DOHH2 (cell line): ENCODE results near the gene PAOX.

Experiments
- EZH2phosphoT487 ChIP-seq: fragments of 200-600 bp; sonication (generic); IDR thresholded peaks from 2 replicates; pipeline ENCODE4 v1.6.1; 2017; ENCODE audit warnings: borderline replicate concordance, mild to moderate bottlenecking, antibody characterized with exemption, low read length, moderate library complexity, mixed read lengths
- TF ChIP-seq, protein P1 (sequence below): fragments of 200-600 bp; sonication (generic); IDR thresholded peaks from one replicate; pipeline ENCODE4 v1.5.1; 2014; ENCODE audit warnings: antibody characterized with exemption, mild to moderate bottlenecking, low read depth, low read length; ENCODE audit not compliant: poor library complexity, severe bottlenecking

DNA sequence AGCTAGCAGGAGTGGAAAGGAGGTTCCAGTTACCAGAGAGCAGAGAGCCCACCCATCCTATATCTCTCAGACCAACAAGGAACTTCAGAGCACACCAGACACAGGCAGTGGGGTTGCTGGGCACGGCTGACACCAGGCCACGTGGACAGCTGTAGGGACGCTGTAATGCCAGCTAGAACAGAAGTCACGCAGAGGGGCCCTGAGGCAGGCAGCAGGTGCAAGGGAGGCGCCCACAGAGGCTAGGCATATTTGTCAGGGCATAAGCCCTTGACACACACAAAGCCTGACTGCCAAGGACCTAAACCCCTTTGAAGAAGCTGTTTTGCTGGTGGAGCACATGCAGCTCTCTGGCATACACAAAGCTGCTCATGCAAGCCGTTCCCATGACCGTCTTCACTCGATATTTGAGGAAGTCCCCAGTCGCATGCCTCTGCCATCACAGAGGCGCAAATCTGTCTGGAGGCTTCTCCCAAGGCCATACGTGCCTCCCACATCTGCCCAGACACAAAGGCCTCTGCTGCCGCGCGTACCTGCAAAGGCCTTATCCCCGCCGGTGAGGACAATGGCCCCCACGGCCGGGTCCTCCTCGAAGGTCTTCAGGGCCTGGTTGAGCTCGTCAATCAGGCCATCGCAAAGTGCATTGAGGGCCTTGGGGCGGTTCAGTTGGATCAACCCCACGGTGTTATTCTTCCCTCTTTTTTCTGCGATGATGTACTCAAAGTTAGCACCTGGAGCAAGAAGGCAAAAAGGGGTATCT, 8.9 kb upstream of the PAOX start:
- TF ChIP-seq, protein P1, sequence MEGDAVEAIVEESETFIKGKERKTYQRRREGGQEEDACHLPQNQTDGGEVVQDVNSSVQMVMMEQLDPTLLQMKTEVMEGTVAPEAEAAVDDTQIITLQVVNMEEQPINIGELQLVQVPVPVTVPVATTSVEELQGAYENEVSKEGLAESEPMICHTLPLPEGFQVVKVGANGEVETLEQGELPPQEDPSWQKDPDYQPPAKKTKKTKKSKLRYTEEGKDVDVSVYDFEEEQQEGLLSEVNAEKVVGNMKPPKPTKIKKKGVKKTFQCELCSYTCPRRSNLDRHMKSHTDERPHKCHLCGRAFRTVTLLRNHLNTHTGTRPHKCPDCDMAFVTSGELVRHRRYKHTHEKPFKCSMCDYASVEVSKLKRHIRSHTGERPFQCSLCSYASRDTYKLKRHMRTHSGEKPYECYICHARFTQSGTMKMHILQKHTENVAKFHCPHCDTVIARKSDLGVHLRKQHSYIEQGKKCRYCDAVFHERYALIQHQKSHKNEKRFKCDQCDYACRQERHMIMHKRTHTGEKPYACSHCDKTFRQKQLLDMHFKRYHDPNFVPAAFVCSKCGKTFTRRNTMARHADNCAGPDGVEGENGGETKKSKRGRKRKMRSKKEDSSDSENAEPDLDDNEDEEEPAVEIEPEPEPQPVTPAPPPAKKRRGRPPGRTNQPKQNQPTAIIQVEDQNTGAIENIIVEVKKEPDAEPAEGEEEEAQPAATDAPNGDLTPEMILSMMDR: no peak
- no peak for TF ChIP-seq EZH2phosphoT487
